T-helper 22 cell (primary cell): ENCODE results near the gene SUMO3.
A peak's percentile ranks its signal among the peaks of the same experiment; 100 is the strongest.
"Not testable (repeated sequence)": the region's sequence is repeated elsewhere in the genome, so short reads cannot be mapped to it uniquely, and the experiment has no call there.

Experiments
- DNase-seq: peaks from one replicate; pipeline ENCODE4 v3.0.0-alpha.2; 2020; ENCODE audit warnings: low read depth

SUMO3 gene

GRCh38 chr21:44846485-44847260 is 28.8 kb upstream of the SUMO3 start:
- DNase-seq: no peak

GRCh38 chr21:44846224-44846484 is 28.3 kb upstream of the SUMO3 start:
- no peak for DNase-seq

GRCh38 chr21:44845418-44846223 is 27.8 kb upstream of the SUMO3 start:
- DNase-seq: peak; percentile 23

GRCh38 chr21:44844256-44844655 is 26.4 kb upstream of the SUMO3 start:
- DNase-seq: no peak

- no peak for DNase-seq
Observed at GRCh38 chr21:44842721-44843445, 25.0 kb upstream of the SUMO3 start.

- DNase-seq: no peak
Observed at GRCh38 chr21:44842087-44842486, 24.2 kb upstream of the SUMO3 start.

- DNase-seq: no peak
Observed at GRCh38 chr21:44840771-44841170, 22.9 kb upstream of the SUMO3 start.

- no peak for DNase-seq
Observed at GRCh38 chr21:44838951-44839350, 21.1 kb upstream of the SUMO3 start.

GRCh38 chr21:44838039-44838895 is 20.4 kb upstream of the SUMO3 start:
- DNase-seq: no peak

- DNase-seq: no peak
Observed at GRCh38 chr21:44837537-44837936, 19.7 kb upstream of the SUMO3 start.

GRCh38 chr21:44836666-44837471 is 19.0 kb upstream of the SUMO3 start:
- DNase-seq: no peak

- DNase-seq: no peak
Observed at GRCh38 chr21:44836349-44836665, 18.4 kb upstream of the SUMO3 start.

GRCh38 chr21:44835647-44835973 is 17.7 kb upstream of the SUMO3 start:
- DNase-seq: no peak

GRCh38 chr21:44834951-44835646 is 17.2 kb upstream of the SUMO3 start:
- DNase-seq: no peak

GRCh38 chr21:44834231-44834950 is 16.5 kb upstream of the SUMO3 start:
- no peak for DNase-seq

- DNase-seq: no peak
Observed at GRCh38 chr21:44833663-44834062, 15.8 kb upstream of the SUMO3 start.

- not testable (repeated sequence) for DNase-seq
Observed at GRCh38 chr21:44832516-44833255, 14.8 kb upstream of the SUMO3 start.

GRCh38 chr21:44831227-44831860 is 13.5 kb upstream of the SUMO3 start:
- no peak for DNase-seq

GRCh38 chr21:44829507-44830092 is 11.7 kb upstream of the SUMO3 start:
- no peak for DNase-seq
